ENCODE measurements around the gene ST3GAL4.

ST3GAL4 gene

DNA sequence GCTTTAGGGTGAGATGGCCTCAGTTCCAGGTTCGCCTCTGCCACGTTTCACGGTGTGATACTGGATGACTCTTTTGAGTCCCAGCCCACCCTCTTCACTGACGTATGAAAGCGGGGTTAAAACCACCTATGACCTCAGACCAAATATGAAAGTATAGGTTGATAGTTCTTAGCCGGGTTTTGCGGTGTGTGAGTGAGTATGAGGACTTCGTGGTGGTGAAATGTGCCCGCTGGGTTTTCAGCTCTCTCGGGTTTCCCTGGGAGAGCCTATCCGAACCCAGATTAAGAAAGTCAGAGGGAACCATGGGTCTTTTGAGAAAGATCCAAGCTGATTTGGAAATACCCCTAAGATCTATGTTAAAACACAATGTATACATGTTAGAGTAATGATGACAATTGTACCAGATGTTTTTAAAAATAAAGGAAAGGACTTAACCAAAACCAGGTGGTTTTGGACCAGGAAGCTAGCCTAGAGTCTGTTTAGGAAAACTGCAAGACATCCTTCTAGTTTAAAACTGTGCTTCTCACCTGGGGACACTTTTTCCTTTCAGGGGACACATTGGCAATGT, 25.8 kb upstream of the ST3GAL4 start:
- no peak for DNase-seq (ENCODE audit: low spot score)

GRCh38 chr11:126331286-126331685, 24.2 kb upstream of the ST3GAL4 start:
- DNase-seq (ENCODE audit: low spot score): no peak

DNA sequence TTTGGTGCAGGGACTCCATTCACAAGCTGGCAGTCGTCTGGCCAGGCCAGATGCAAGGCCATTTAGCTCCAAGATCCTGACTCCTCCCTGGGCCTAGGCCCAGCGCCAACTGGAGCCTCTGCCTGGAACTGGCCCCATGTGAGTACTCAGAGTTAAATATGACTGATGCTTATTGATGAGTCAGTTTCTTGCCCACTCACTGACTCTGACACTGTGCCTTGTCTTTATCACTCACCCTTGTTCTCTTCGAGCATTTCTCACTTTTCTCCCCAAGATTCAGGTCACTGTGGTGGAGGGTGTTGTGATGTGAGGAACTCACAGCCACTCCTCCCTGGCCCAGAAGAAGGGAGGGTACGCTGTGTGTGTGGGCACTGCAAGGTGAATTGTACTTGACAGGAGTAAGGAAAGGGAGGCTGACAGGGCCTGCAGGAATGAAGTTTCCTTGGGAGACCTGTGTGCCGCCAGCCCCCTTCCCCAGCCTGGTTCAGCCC, 23.2 kb upstream of the ST3GAL4 start:
- DNase-seq (ENCODE audit: low spot score): no peak

DNA sequence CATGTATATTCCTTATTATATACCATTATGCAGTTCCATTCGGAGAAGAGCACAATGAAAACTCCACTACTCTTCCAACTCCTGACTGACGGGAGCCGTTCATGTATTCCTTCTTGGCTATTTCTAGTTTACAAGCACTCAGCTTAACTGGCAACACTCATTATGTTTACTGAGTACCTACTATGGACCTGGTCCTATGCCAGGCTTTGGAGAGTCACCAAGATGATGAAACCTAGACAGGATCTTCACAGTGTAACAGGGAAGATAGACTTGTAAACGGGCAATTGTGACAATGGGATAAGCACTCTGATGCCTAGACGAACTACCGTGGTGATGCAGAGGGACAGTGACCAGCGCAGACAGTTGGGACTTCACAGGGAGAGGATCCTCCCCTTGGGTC, 22.3 kb upstream of the ST3GAL4 start:
- no peak for DNase-seq (ENCODE audit: low spot score)

GRCh38 chr11:126334659-126335462, 20.6 kb upstream of the ST3GAL4 start:
- no peak for DNase-seq (ENCODE audit: low spot score)

DNA sequence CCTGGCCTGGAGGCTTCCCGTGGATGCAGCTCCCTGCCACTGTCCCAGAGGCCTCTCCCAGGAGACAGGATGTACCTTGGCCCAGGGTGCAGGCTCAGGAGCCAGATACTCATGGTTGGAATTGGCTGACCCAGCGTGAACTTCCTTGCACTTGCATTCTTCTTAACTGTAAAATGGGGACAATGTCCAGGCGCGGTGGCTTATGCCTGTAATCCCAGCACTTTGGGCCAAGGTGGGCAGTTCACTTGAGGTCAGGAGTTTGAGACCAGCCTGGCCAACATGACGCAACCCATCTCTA, 20.1 kb upstream of the ST3GAL4 start:
- no peak for DNase-seq (ENCODE audit: low spot score)

DNA sequence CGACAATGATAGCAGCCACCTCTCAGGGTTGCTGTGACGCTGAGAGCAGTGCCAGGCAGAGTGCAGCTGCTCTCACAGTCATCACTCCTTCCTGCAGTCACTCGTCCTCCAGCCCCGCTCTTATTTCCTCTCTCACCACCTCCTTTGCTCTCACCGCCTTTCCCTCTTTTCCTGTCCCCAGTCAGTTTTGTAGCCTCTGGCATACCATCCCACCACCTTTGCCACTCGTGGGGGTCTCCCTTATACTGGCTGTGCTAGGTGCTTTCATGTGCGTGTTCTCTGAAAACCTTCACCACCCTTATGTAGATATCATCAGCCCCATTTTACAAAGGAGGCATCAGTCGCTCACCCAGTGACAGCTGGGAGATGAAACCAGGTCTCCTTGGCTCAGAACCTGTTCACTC, 19.3 kb upstream of the ST3GAL4 start:
- DNase-seq (ENCODE audit: low spot score): no peak

GRCh38 chr11:126336671-126337101, 18.8 kb upstream of the ST3GAL4 start:
- peak; percentile 28 for DNase-seq (ENCODE audit: low spot score)

GRCh38 chr11:126337126-126337473, 18.4 kb upstream of the ST3GAL4 start:
- DNase-seq (ENCODE audit: low spot score): no peak

GRCh38 chr11:126337474-126338241, 17.8 kb upstream of the ST3GAL4 start:
- DNase-seq (ENCODE audit: low spot score): no peak

- no peak for DNase-seq (ENCODE audit: low spot score)
These were observed 17.0 kb upstream of the ST3GAL4 start for GRCh38 chr11:126338346-126339055.

GRCh38 chr11:126339073-126339862, 16.2 kb upstream of the ST3GAL4 start:
- DNase-seq (ENCODE audit: low spot score): no peak

DNA sequence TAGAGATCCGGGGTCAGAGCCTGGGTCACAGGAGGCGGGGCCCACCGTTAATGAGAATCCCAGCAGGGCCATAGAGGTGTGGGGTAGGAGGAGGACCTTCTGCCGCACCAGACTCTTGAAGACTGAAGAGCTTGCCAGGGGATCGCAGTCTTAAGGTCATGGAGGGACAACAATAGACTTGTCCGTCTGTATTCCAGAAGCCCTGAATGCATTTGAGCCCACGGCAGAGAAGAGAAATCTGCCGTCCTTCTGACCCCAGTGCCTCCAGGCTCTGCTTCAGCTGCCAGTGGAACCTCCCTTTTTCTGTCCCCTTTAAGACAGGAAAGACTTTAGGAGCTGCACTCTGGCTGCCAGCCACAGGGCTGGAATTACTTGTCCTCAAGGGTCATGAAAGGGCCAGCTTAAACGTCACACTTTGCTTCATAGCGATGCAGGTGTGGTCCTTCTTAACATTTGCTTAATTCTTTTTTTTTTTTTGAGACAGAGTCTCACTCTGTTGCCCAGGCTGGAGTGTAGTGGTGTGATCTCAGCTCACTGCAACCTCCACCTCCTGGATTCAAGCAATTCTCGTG, 15.5 kb upstream of the ST3GAL4 start:
- no peak for DNase-seq (ENCODE audit: low spot score)

GRCh38 chr11:126340960-126341606, 14.4 kb upstream of the ST3GAL4 start:
- no peak for DNase-seq (ENCODE audit: low spot score)

DNA sequence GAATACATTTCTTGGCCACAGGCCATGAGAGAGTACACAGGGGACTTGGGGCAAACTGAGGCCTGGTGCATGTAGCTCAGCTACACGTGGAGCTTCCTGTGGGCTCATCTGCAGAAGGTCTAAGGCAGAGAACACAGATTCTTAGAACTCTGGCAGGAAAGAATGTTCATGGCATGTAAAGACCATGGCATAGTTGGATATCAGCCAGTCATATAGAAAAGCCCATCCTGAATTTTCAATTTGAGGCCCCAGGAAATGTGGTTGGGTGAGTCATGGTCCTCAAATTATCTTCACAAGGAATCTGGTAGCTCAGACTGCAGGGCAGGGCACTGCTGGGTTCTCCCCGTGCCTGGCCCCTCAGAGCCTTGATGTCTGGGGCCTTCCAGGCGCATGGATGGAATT, 13.7 kb upstream of the ST3GAL4 start:
- peak; percentile 89 for DNase-seq (ENCODE audit: low spot score)

DNA sequence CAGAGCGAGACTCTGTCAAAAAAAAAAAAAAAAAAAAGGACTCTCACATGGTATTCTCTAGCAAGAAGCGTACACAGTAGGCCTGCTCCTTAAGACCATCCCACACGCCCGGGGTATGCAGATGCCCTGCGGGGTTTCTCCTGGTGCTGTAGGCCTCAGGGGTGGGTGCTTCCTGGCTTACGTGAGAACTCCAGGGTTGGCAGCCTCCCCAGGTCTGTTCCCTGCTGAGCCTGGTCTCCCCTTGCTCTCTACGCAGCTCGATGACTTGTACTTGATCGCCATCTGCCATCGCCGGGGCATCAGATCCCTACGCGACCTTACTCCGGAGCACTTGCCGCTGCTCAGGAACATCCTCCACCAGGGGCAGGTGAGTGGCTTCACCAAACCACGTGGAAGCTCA, 12.4 kb upstream of the ST3GAL4 start:
- no peak for DNase-seq (ENCODE audit: low spot score)

DNA sequence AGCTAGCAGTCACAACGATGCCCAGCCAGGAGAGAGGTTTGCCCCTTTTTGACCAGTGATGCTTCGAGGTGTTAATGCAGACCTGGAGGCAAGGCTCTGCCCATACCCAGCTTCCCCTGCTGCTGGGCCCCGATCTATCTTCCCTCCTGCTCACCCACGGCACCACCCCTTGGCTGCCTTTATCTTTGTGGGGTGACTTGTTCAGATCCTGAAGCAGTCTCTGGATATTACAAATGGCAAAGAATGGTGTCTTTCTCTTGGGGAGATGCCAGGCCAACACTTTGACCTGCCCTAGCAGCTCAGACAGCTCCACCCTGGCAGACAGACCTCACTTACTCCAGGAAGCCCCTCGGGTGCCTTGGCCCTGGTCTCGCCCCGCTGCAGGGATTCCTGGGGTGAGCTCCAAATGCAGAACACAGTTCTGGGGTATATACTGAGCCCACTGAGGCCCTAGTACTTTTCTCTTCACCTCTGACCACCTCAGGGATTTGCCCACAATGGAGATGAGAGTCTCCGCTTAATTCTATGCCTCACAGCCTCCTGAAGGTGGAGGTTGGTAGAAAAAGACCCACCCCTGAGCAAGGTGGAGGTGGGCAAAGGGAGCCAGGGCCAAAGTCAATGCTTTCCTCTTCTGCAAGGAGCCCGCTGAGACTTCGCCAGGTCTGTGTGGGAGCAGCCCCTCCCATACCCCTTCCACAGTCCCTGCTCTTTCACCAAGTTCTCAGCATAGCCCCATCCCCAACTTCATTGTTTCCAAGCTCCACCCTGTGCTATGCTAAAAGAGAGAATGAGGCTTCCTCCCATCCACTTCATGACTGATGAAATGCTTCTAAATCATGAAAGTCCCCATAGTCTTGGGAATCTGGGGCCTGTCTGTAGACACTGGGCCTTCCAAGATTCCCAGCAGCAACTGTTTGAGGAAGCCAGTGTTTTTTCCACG, 11.1 kb upstream of the ST3GAL4 start:
- no peak for DNase-seq (ENCODE audit: low spot score)

DNA sequence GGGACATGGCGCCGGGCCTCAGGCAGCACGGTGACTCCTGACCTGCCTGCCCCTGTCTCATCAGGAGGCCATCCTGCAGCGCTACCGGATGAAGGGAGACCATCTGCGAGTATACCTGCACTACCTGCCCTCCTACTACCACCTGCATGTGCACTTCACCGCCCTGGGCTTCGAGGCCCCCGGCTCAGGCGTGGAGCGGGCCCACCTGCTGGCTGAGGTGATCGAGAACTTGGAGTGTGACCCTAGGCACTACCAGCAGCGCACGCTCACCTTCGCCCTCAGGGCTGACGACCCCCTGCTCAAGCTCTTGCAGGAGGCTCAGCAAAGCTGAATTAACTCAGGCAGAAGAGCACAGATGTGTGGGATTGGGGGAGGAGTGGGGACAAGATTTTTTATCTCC, 10.2 kb upstream of the ST3GAL4 start:
- DNase-seq (ENCODE audit: low spot score): no peak

- no peak for DNase-seq (ENCODE audit: low spot score)
These were observed 9.5 kb upstream of the ST3GAL4 start for GRCh38 chr11:126345759-126346585.
